GM12891 (cell line): ENCODE measurements around the gene GLCCI1.

Source experiments
- POLR2A ChIP-seq: IDR thresholded peaks from 2 replicates; pipeline ENCODE4 v1.6.1; 2011; ENCODE audit warnings: low read depth, low read length, control low read depth
- TAF1 ChIP-seq: IDR thresholded peaks from 2 replicates; pipeline ENCODE4 v1.6.1; 2011; ENCODE audit warnings: low read depth, low read length, control low read depth

GRCh38 chr7:8120390-8121058 is 151.9 kb downstream of the GLCCI1 start:
- no peak for TF ChIP-seq TAF1
- no peak for TF ChIP-seq POLR2A
